MCF 10A (cell line): Measurements from ENCODE around the gene CTAG1A. TPM values are rescaled to one million over a fixed set of nuclear protein-coding genes. Genes with fewer than 3 reads are reported as not detected.
"Not testable (repeated sequence)": the region's sequence is repeated elsewhere in the genome, so short reads cannot be mapped to it uniquely, and the experiment has no call there.

Source experiments
- BruUV-seq: library from RNA; stranded (reverse); fragments of 400-500 nt; replicated peaks from 2 replicates; lab custom pipeline; 2021; lab: Mats Ljungman, UMichigan
- CTCF ChIA-PET: fragments of 300-600 bp; sonication (Branson Sonifier 250); formaldehyde crosslinking; extraction: SDS; loops from one replicate; lab custom pipeline; 2021; ENCODE audit warnings: antibody characterized with exemption, inconsistent platforms; lab: Yijun Ruan, JAX
- POLR2A ChIA-PET: fragments of 300-600, 350-650 bp; sonication (Branson Sonifier 250); formaldehyde crosslinking; extraction: SDS; loops from one replicate; lab custom pipeline; 2020; ENCODE audit warnings: antibody characterized with exemption, inconsistent platforms; lab: Yijun Ruan, JAX
- DNase-seq: peaks from one replicate; pipeline ENCODE4 v3.0.0-alpha.2; 2018; ENCODE audit not compliant: unreplicated experiment
- H3K27ac Mint-ChIP-seq: one replicate; pipeline ENCODE4 v1.8.0; 2022; ENCODE audit warnings: mild to moderate bottlenecking, low read depth, mixed read lengths; ENCODE audit not compliant: unreplicated experiment
- H3K27me3 Mint-ChIP-seq: one replicate; pipeline ENCODE4 v1.8.0; 2022; ENCODE audit warnings: mixed read lengths; ENCODE audit not compliant: insufficient read depth, unreplicated experiment
- H3K36me3 Mint-ChIP-seq: one replicate; pipeline ENCODE4 v1.8.0; 2022; ENCODE audit warnings: mild to moderate bottlenecking, moderate library complexity, mixed read lengths; ENCODE audit not compliant: insufficient read depth, unreplicated experiment
- H3K4me1 Mint-ChIP-seq: one replicate; pipeline ENCODE4 v1.8.0; 2022; ENCODE audit warnings: mixed read lengths; ENCODE audit not compliant: insufficient read depth, unreplicated experiment
- H3K4me3 Mint-ChIP-seq: one replicate; pipeline ENCODE4 v1.8.0; 2022; ENCODE audit warnings: mild to moderate bottlenecking, moderate library complexity, mixed read lengths; ENCODE audit not compliant: unreplicated experiment
- H3K9me3 Mint-ChIP-seq: one replicate; pipeline ENCODE4 v1.8.0; 2022; ENCODE audit warnings: mixed read lengths; ENCODE audit not compliant: unreplicated experiment
- CTCF ChIP-seq: fragments of 200-600 bp; IDR thresholded peaks from one replicate; pipeline ENCODE4 v1.8.0; 2022; ENCODE audit warnings: antibody characterized with exemption, mild to moderate bottlenecking; ENCODE audit not compliant: unreplicated experiment
- intact Hi-C: fragments of 100-400 bp; cut with micrococcal nuclease; formaldehyde crosslinking; loops from 2 replicates; pipeline ENCODE4 v1.14.1; 2022
- total RNA-seq: library from RNA; stranded (reverse); gene quantifications from 2 replicates; pipeline ENCODE4 v1.2.3, GENCODE V29; 2022

CTAG1A gene
- total RNA-seq, 1 experiment from 2014 or later = not detected

- TF ChIP-seq CTCF = no peak
- CTCF ChIA-PET = interaction anchor here (0.6 to 0.7 kb wide), 2 partner anchors 100 to 201 kb away, joined by 3 read pairs; no protein-coding TSS in a partner anchor
- DNase-seq = peak; percentile 96
- H3K27me3 Mint-ChIP-seq = no peaks in the 10 kb centered on the region
- H3K36me3 Mint-ChIP-seq = no peaks in the 10 kb centered on the region
- POLR2A ChIA-PET = interaction anchor here (0.5 to 1.6 kb wide), 7 partner anchors 7 to 167 kb away, joined by 3 to 6 read pairs (median 3); no protein-coding TSS in a partner anchor
- peak overlapping the region; percentile 53 for H3K27ac Mint-ChIP-seq
- intact Hi-C loops = loop anchor here (1.0 kb wide), 1 partner anchor 7 kb away; no protein-coding TSS in a partner anchor
- H3K4me1 Mint-ChIP-seq = peaks cover 42% of the 10 kb centered on the region
- no TSS peak for BruUV-seq
- H3K9me3 Mint-ChIP-seq = peaks cover 7% of the 10 kb centered on the region
- H3K4me3 Mint-ChIP-seq = peak overlapping the region; percentile 32
Measured at GRCh38 chrX:154603438-154604430, 18.8 kb downstream of the CTAG1A start.

- no peak for TF ChIP-seq CTCF
- H3K4me3 Mint-ChIP-seq = no peak overlapping the region
- POLR2A ChIA-PET = interaction anchor here (1.6 kb wide), 1 partner anchor 10 kb away, joined by 6 read pairs; no protein-coding TSS in a partner anchor
- intact Hi-C loops = no loop called here
- CTCF ChIA-PET = no interaction called here
- H3K27me3 Mint-ChIP-seq = no peaks in the 10 kb centered on the region
- peaks cover 32% of the 10 kb centered on the region for H3K4me1 Mint-ChIP-seq
- no peaks in the 10 kb centered on the region for H3K36me3 Mint-ChIP-seq
- peaks cover 7% of the 10 kb centered on the region for H3K9me3 Mint-ChIP-seq
- no peak overlapping the region for H3K27ac Mint-ChIP-seq
- no TSS peak for BruUV-seq
- no peak for DNase-seq
Measured at GRCh38 chrX:154605566-154605965, 20.6 kb downstream of the CTAG1A start.

- intact Hi-C loops = no loop called here
- Mint-ChIP-seq H3K36me3 (no peaks in the 10 kb centered on the region), H3K27ac (no peak overlapping the region), H3K27me3 (no peaks in the 10 kb centered on the region), H3K4me3 (no peak overlapping the region), H3K4me1 (peaks cover 23% of the 10 kb centered on the region), H3K9me3 (peaks cover 7% of the 10 kb centered on the region)
- peak; percentile 70 for DNase-seq
- ChIA-PET CTCF (no interaction called here), POLR2A (no interaction called here)
- no peak for TF ChIP-seq CTCF
- no TSS peak for BruUV-seq
Measured at GRCh38 chrX:154607370-154607769, 22.4 kb downstream of the CTAG1A start.

- DNase-seq, H3K36me3 Mint-ChIP-seq, H3K4me3 Mint-ChIP-seq, BruUV-seq, CTCF ChIA-PET, H3K27ac Mint-ChIP-seq, H3K27me3 Mint-ChIP-seq, POLR2A ChIA-PET, intact Hi-C loops, H3K9me3 Mint-ChIP-seq: not testable (repeated sequence)
- H3K4me1 Mint-ChIP-seq = peaks cover 23% of the 10 kb centered on the region
Measured at GRCh38 chrX:154607976-154608375, 23.0 kb downstream of the CTAG1A start.

- CTCF ChIA-PET = interaction anchor here (0.6 kb wide), 1 partner anchor 504 kb away, joined by 3 read pairs; no protein-coding TSS in a partner anchor
- POLR2A ChIA-PET, H3K27ac Mint-ChIP-seq, H3K36me3 Mint-ChIP-seq, intact Hi-C loops, H3K27me3 Mint-ChIP-seq, H3K4me3 Mint-ChIP-seq, BruUV-seq, H3K9me3 Mint-ChIP-seq, DNase-seq: not testable (repeated sequence)
- peaks cover 20% of the 10 kb centered on the region for H3K4me1 Mint-ChIP-seq
Measured at GRCh38 chrX:154608823-154609222, 23.9 kb downstream of the CTAG1A start.

- H3K36me3 Mint-ChIP-seq, intact Hi-C loops, H3K4me3 Mint-ChIP-seq, H3K27me3 Mint-ChIP-seq, H3K9me3 Mint-ChIP-seq, BruUV-seq, H3K4me1 Mint-ChIP-seq, H3K27ac Mint-ChIP-seq, DNase-seq, POLR2A ChIA-PET: not testable (repeated sequence)
- CTCF ChIA-PET = interaction anchor here (1.4 kb wide), 1 partner anchor 139 kb away, joined by 4 read pairs; no protein-coding TSS in a partner anchor
Measured at GRCh38 chrX:154611146-154611545, 26.2 kb downstream of the CTAG1A start.
